Naive thymus-derived CD4-positive, alpha-beta T cell (primary cell): Measurements from ENCODE around the gene GPBP1. TPM values are rescaled to one million over a fixed set of nuclear protein-coding genes. Genes with fewer than 3 reads are reported as not detected.

ENCODE experiments used
- ATAC-seq: fragments of 150-1000 bp; cut with Tn5 transposase; 2 replicates; pipeline ENCODE4 v1.10.0; 2021; ENCODE audit warnings: mild to moderate bottlenecking, moderate library complexity
- CTCF ChIA-PET: fragments of 350-600 bp; sonication (Branson Sonifier 250); formaldehyde crosslinking; loops from one replicate; lab custom pipeline; 2021; ENCODE audit warnings: antibody characterized with exemption; lab: Charles Lee
- POLR2A ChIA-PET: fragments of 350-600 bp; sonication (Branson Sonifier 250); formaldehyde crosslinking; loops from one replicate; lab custom pipeline; 2021; ENCODE audit warnings: antibody characterized with exemption, inconsistent platforms; lab: Charles Lee
- DNase-seq, 9 donors: peaks; one replicate each; pipeline versions ENCODE4 v3.0.0 to v3.0.0-alpha.2; 2020 to 2022; ENCODE audit warnings: mixed read lengths in 1 of 9
- H3K27ac ChIP-seq: one replicate; pipeline ENCODE4 v1.7.0; 2013; ENCODE audit warnings: mild to moderate bottlenecking, low read depth, low read length, moderate library complexity
- H3K27me3 ChIP-seq, 2 donors: one replicate each; pipeline ENCODE4 v1.7.0; 2013; ENCODE audit warnings: low read length in 2 of 2, mild to moderate bottlenecking in 2 of 2, moderate library complexity in 2 of 2; ENCODE audit not compliant: control insufficient read depth in 2 of 2, insufficient read depth in 2 of 2
- H3K36me3 ChIP-seq, 3 experiments: 1 replicate in 2 of 3; 2 replicates in 1 of 3; pipeline ENCODE4 v1.7.0; 2013; ENCODE audit warnings: low read length in 3 of 3, mild to moderate bottlenecking in 3 of 3, moderate library complexity in 1 of 3; ENCODE audit not compliant: insufficient read depth in 3 of 3, control insufficient read depth in 2 of 3
- H3K4me1 ChIP-seq, 2 donors: one replicate each; pipeline ENCODE4 v1.7.0; 2013; ENCODE audit warnings: low read length in 2 of 2, mild to moderate bottlenecking in 2 of 2, moderate library complexity in 1 of 2; ENCODE audit not compliant: control insufficient read depth in 2 of 2, insufficient read depth in 2 of 2
- H3K4me3 ChIP-seq: 2 replicates; pipeline ENCODE4 v1.7.0; 2013; ENCODE audit warnings: mild to moderate bottlenecking, low read length
- H3K9me3 ChIP-seq, 3 experiments: 1 replicate in 2 of 3; 2 replicates in 1 of 3; pipeline ENCODE4 v1.7.0; 2013; ENCODE audit warnings: low read length in 3 of 3; ENCODE audit not compliant: control insufficient read depth in 2 of 3
- H3K27ac Mint-ChIP-seq, 9 donors: one replicate each; pipeline ENCODE4 v1.8.0; 2020 to 2022; ENCODE audit warnings: mixed read lengths in 9 of 9, mild to moderate bottlenecking in 8 of 9, moderate library complexity in 5 of 9, inconsistent platforms in 2 of 9
- H3K27me3 Mint-ChIP-seq, 5 donors: one replicate each; pipeline ENCODE4 v1.8.0; 2021 to 2022; ENCODE audit warnings: mixed read lengths in 5 of 5, mild to moderate bottlenecking in 1 of 5
- H3K36me3 Mint-ChIP-seq, 5 donors: one replicate each; pipeline ENCODE4 v1.8.0; 2020 to 2022; ENCODE audit warnings: mixed read lengths in 5 of 5, mild to moderate bottlenecking in 3 of 5, inconsistent platforms in 1 of 5
- H3K4me1 Mint-ChIP-seq, 7 donors: one replicate each; pipeline ENCODE4 v1.8.0; 2020 to 2022; ENCODE audit warnings: mixed read lengths in 7 of 7, mild to moderate bottlenecking in 3 of 7, inconsistent platforms in 1 of 7
- H3K4me3 Mint-ChIP-seq, 10 donors: one replicate each; pipeline ENCODE4 v1.8.0; 2020 to 2022; ENCODE audit warnings: mild to moderate bottlenecking in 10 of 10, mixed read lengths in 10 of 10, moderate library complexity in 6 of 10, inconsistent platforms in 2 of 10
- H3K9me3 Mint-ChIP-seq, 11 donors: one replicate each; pipeline ENCODE4 v1.8.0; 2020 to 2022; ENCODE audit warnings: mixed read lengths in 11 of 11, mild to moderate bottlenecking in 4 of 11, inconsistent platforms in 1 of 11, moderate library complexity in 1 of 11
- intact Hi-C, 2 donors: fragments of 100-400 bp; cut with micrococcal nuclease; formaldehyde crosslinking; loops; one replicate each; pipeline ENCODE4 v1.15.1; 2023
- polyA plus RNA-seq, 2 donors: library from polyadenylated mRNA; unstranded; fragments of 300-500 nt; fragmentation: Illumina TruSeq; gene quantifications; one replicate each; pipeline ENCODE4 v1.2.3, GENCODE V29; 2021
- total RNA-seq, 6 experiments: library from RNA in 5 of 6; stranded (reverse) in 5 of 6; gene quantifications; 1 replicate in 5 of 6; 2 replicates in 1 of 6; pipeline ENCODE4 v1.2.3 and lab custom pipeline; 2021 to 2026

The GPBP1 gene, protein sequence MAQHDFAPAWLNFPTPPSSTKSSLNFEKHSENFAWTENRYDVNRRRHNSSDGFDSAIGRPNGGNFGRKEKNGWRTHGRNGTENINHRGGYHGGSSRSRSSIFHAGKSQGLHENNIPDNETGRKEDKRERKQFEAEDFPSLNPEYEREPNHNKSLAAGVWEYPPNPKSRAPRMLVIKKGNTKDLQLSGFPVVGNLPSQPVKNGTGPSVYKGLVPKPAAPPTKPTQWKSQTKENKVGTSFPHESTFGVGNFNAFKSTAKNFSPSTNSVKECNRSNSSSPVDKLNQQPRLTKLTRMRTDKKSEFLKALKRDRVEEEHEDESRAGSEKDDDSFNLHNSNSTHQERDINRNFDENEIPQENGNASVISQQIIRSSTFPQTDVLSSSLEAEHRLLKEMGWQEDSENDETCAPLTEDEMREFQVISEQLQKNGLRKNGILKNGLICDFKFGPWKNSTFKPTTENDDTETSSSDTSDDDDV
- 100 to 1,000 TPM in 4 of 5 experiments, 10 to 100 TPM in 1; 99.2 to 149 (median 116) TPM for total RNA-seq
- 100 to 1,000 TPM in 1 of 2 donors, 10 to 100 TPM in 1; 97.1 to 112 TPM for polyA plus RNA-seq
- 225 reads per million, percentile 94 among the genes with 10 or more reads in this experiment for total RNA-seq (lab: John Stamatoyannopoulos, UW)

DNA sequence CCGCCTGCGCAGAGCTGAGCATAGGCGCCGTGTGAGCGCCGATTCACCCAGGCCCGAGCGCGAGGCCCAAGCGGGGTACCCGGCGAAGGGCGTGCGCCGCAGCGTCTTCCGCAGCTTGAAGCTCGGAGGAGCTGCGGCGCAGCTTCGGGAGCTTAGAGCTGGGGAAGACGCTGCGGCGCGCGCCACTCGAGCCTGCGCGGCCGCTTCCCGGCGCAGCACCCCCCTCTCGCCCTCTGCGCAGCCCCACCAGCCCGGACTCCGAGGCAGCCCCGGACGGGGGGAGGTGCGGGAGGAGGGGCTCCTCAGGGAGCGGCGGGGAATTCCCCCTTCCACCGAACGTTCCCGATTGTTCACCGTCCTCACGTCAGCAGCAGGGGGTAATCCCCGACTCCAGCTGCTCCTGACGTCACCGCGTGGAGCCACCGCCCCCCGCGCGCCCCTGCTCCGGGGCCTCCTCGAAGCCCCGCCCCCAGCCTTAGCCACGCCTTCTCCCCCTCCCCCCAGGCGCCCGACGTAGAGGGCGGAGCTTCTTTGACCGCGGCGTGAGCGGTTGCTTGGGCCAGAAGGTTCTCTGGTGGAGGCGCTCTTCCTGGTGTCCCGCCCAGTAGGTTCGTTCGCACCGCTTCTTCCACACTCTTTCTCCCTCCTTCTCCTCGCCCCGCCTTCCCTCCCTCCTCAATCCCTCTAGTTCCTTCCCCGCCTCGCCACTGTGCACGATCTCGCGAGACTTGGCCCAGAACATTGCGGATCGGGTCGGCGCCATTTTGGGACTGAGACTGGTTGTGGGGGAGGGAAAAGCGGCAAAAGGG, at the start of gene GPBP1:
TSS of gene GPBP1 (plus strand) at position 741 of the 809 bp plus-strand sequence. CDS start 40,072 bp downstream, outside the sequence.
- Mint-ChIP-seq H3K27ac (peak within 1 kb of the TSS; percentile 92 to 100 (median 98)), H3K36me3 (peaks cover 0 to 26% (median 17%) of the 10 kb centered on the region in 5 donors), H3K27me3 (no peaks in the 10 kb centered on the region), H3K4me3 (peak within 1 kb of the TSS; percentile 89 to 100 (median 97)), H3K4me1 (peaks cover 23 to 38% (median 30%) of the 10 kb centered on the region in 7 donors), H3K9me3 (no peaks in the 10 kb centered on the region)
- intact Hi-C loops: loop anchor here (1.0 to 10.0 kb wide), 21 partner anchors 15 to 1953 kb away; partner anchors contain the start of genes MAP3K1 (in 2 of the 2), MIER3 (in 2 of the 2), PLK2 (in 2 of the 2) and SETD9 (in 2 of the 2)
- Histone ChIP-seq H3K36me3 (peaks cover 0 to 9% (median 0%) of the 10 kb centered on the region in 3 experiments), H3K9me3 (no peaks in the 10 kb centered on the region), H3K4me3 (peak within 1 kb of the TSS; percentile 95), H3K27me3 (no peaks in the 10 kb centered on the region), H3K27ac (peak within 1 kb of the TSS; percentile 99), H3K4me1 (peaks cover 4 to 9% of the 10 kb centered on the region in 2 donors)
- DNase-seq (peak; percentile 94 to 99 (median 98)), ATAC-seq (peak; percentile 88)
- ChIA-PET POLR2A (interaction anchor here (0.5 to 1.3 kb wide), 7 partner anchors 15 to 1286 kb away, joined by 3 to 6 read pairs (median 3); no protein-coding TSS in a partner anchor), CTCF (interaction anchor here (0.7 kb wide), 2 partner anchors 14 to 33 kb away, joined by 3 to 5 read pairs; no protein-coding TSS in a partner anchor)

DNA sequence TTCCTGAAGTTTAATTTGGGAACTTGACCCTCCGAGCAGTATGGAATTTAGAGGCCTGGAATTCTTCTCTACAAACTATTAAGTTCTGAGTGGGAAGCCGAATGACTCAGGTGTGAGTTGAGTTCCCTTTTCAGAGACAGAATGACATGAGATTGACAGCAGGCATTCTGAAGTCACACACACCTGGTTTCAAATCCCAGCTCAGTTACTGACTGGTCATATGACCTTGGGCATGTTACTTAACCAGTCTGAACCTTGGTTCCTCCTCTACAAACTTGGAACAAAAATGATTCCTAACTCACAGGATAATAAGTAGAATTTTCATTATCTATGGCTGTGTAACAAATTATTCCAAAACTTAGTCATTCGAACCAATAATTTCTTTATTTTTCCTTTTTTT, 45.5 kb upstream of the GPBP1 start:
- ChIA-PET CTCF (no interaction called here), POLR2A (no interaction called here)
- ATAC-seq (no peak), DNase-seq (no peak)
- H3K4me3 Mint-ChIP-seq: no peak overlapping the region
- no peak overlapping the region for H3K27ac Mint-ChIP-seq
- Histone ChIP-seq H3K27ac (no peak overlapping the region), H3K4me3 (no peak overlapping the region), H3K36me3 (no peaks in the 10 kb centered on the region), H3K9me3 (peaks cover 0 to 2% (median 0%) of the 10 kb centered on the region in 3 experiments), H3K27me3 (no peaks in the 10 kb centered on the region), H3K4me1 (no peaks in the 10 kb centered on the region)
- peaks cover 0 to 7% (median 3%) of the 10 kb centered on the region in 11 donors for H3K9me3 Mint-ChIP-seq
- peaks cover 0 to 3% (median 0%) of the 10 kb centered on the region in 5 donors for H3K36me3 Mint-ChIP-seq
- no peaks in the 10 kb centered on the region for H3K4me1 Mint-ChIP-seq
- peaks cover 0 to 7% (median 0%) of the 10 kb centered on the region in 5 donors for H3K27me3 Mint-ChIP-seq
- intact Hi-C loops: no loop called here

DNA sequence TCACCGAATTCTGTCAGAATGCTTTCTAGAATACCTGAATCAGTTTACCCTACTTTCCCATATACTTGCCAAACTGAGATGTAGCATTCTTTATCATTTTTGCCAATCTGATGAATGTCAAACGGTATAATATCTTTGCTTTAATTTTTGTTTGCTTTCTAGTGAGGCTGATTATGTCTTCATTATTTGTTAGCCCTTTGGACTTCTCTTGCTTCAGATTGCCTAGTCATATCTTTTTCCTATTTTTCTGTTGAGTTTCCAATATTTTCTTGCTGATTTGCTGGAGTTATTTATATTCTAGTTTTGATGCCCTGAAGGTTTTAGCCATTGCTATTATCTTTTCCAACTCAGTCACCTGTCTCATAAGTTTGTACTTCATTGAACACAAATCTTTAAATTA, 40.3 kb upstream of the GPBP1 start:
- POLR2A ChIA-PET: no interaction called here
- CTCF ChIA-PET: no interaction called here
- intact Hi-C loops: no loop called here

DNA sequence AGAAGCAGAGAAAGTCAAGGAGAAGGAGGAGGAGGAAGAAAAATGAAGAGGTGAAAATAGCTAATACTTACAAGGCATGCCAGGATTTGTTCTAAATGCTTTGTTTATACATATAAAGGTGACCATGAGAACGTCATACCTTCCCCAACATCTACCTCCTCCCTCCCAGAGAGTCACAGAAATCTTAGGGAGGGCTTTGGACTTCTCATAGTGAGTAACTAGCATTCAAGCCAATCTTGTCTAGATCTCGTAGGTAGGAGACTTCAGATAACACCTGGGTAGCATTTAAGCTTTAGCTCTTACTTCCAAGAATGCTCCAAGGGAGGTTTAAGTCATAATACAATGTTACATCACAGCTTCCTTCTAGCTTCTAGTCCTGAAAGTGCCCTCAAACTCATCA, 36.5 kb upstream of the GPBP1 start:
- no peaks in the 10 kb centered on the region for H3K4me1 ChIP-seq
- intact Hi-C loops: no loop called here
- ChIA-PET CTCF (interaction anchor here (1.0 to 2.8 kb wide), 8 partner anchors 21 to 874 kb away, joined by 3 to 17 read pairs (median 7); no protein-coding TSS in a partner anchor), POLR2A (interaction anchor here (0.9 kb wide), 1 partner anchor 232 kb away, joined by 3 read pairs; no protein-coding TSS in a partner anchor)
- H3K4me1 Mint-ChIP-seq: no peaks in the 10 kb centered on the region
- DNase-seq (no peak), ATAC-seq (no peak)
- no peaks in the 10 kb centered on the region for H3K36me3 ChIP-seq
- H3K9me3 Mint-ChIP-seq: peaks cover 0 to 2% (median 0%) of the 10 kb centered on the region in 11 donors
- no peaks in the 10 kb centered on the region for H3K27me3 ChIP-seq
- H3K4me3 Mint-ChIP-seq: no peak overlapping the region
- H3K36me3 Mint-ChIP-seq: no peaks in the 10 kb centered on the region
- peak overlapping the region in 1 of 9 donors; percentile 4 for H3K27ac Mint-ChIP-seq
- no peaks in the 10 kb centered on the region for H3K9me3 ChIP-seq
- no peak overlapping the region for H3K27ac ChIP-seq
- peaks cover 0 to 41% (median 0%) of the 10 kb centered on the region in 5 donors for H3K27me3 Mint-ChIP-seq
- no peak overlapping the region for H3K4me3 ChIP-seq

More for the DNA sequence above, 40.3 kb upstream of the GPBP1 start:
- peaks cover 0 to 22% (median 0%) of the 10 kb centered on the region in 5 donors for H3K27me3 Mint-ChIP-seq
- Histone ChIP-seq H3K4me3 (no peak overlapping the region), H3K27me3 (no peaks in the 10 kb centered on the region), H3K9me3 (no peaks in the 10 kb centered on the region), H3K4me1 (no peaks in the 10 kb centered on the region), H3K36me3 (no peaks in the 10 kb centered on the region), H3K27ac (no peak overlapping the region)
- H3K9me3 Mint-ChIP-seq: no peaks in the 10 kb centered on the region
- H3K27ac Mint-ChIP-seq: no peak overlapping the region
- DNase-seq: no peak
- H3K4me3 Mint-ChIP-seq: no peak overlapping the region
- ATAC-seq: no peak
- no peaks in the 10 kb centered on the region for H3K4me1 Mint-ChIP-seq
- no peaks in the 10 kb centered on the region for H3K36me3 Mint-ChIP-seq

DNA sequence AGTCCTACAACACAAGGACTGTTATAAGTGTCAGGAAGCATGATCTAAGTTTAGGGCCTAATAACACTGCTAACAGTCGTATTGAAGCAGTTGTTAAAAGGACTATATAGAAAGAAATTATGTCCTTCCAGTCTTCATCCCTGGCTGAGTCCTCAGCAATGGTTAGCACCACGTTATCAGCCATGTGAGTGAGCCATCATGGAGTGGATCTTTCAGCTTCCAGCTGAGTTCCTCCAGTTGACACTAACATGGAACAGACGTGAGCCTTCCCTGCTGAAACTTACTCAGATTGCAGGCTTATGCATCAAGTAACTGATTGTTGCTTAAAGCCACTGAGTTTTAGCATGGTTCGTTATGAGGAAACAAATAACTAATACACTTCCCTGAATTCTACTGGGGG, 21.5 kb upstream of the GPBP1 start:
- Histone ChIP-seq H3K4me1 (no peaks in the 10 kb centered on the region), H3K9me3 (peaks cover 0 to 7% (median 0%) of the 10 kb centered on the region in 3 experiments), H3K4me3 (no peak overlapping the region), H3K36me3 (no peaks in the 10 kb centered on the region), H3K27ac (no peak overlapping the region), H3K27me3 (no peaks in the 10 kb centered on the region)
- DNase-seq: no peak
- CTCF ChIA-PET: no interaction called here
- intact Hi-C loops: no loop called here
- POLR2A ChIA-PET: no interaction called here
- Mint-ChIP-seq H3K4me3 (no peak overlapping the region), H3K9me3 (peaks cover 0 to 15% (median 5%) of the 10 kb centered on the region in 11 donors), H3K27ac (no peak overlapping the region), H3K4me1 (no peaks in the 10 kb centered on the region), H3K36me3 (peaks cover 2 to 5% (median 4%) of the 10 kb centered on the region in 5 donors), H3K27me3 (peaks cover 0 to 5% (median 0%) of the 10 kb centered on the region in 5 donors)
- no peak for ATAC-seq

DNA sequence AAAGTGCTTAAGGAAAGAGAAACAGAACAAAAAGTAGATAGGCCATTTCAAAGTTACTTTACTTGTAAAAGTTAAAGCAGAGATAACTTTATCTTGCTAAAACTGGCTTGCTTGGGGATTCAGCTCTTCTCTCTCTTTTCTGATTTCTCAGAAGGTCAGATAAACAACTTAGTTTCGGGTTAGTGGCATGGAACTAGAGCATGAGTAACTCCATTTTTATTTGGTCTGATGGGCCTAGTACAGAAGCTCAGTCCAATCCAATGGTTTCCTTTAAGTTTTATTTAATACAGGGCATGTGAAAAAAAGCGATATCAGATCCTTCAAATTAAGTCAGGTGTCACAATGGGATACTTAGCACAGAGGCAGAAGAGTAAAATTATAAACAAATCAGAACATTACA, 18.8 kb upstream of the GPBP1 start:
- ChIA-PET POLR2A (no interaction called here), CTCF (interaction anchor here (0.5 to 0.6 kb wide), 2 partner anchors 21 to 34 kb away, joined by 3 to 6 read pairs; no protein-coding TSS in a partner anchor)
- DNase-seq (no peak), ATAC-seq (no peak)
- intact Hi-C loops: no loop called here
- Histone ChIP-seq H3K4me1 (no peaks in the 10 kb centered on the region), H3K27ac (no peak overlapping the region), H3K9me3 (peaks cover 0 to 14% (median 0%) of the 10 kb centered on the region in 3 experiments), H3K27me3 (no peaks in the 10 kb centered on the region), H3K4me3 (no peak overlapping the region), H3K36me3 (no peaks in the 10 kb centered on the region)
- H3K4me3 Mint-ChIP-seq: no peak overlapping the region
- H3K27ac Mint-ChIP-seq: no peak overlapping the region
- H3K36me3 Mint-ChIP-seq: peaks cover 2 to 10% (median 5%) of the 10 kb centered on the region in 5 donors
- no peaks in the 10 kb centered on the region for H3K4me1 Mint-ChIP-seq
- H3K9me3 Mint-ChIP-seq: peaks cover 0 to 32% (median 14%) of the 10 kb centered on the region in 11 donors
- H3K27me3 Mint-ChIP-seq: peaks cover 0 to 3% (median 0%) of the 10 kb centered on the region in 5 donors
